Measurements from ENCODE around the gene ENOX1. TPM values are rescaled to one million over a fixed set of nuclear protein-coding genes. Genes with fewer than 3 reads are reported as not detected.
A peak's percentile ranks its signal among the peaks of the same experiment; 100 is the strongest.

The ENOX1 gene
- polyA plus RNA-seq, 2 of the 4 experiments (the other 2 are of a cell fraction) = 0.28 to 0.41 TPM

GRCh38 chr13:43285933-43286597 lies 500.7 kb downstream of the ENOX1 start:
- ATAC-seq (no peak), FAIRE-seq (no peak), DNase-seq (ENCODE audit: low read depth in 1 of 2, low spot score in 1 of 2) (no peak)
- H3K4me1 ChIP-seq = peaks cover 15% of the 10 kb centered on the region
- TF ChIP-seq EP300 (IDR thresholded peaks at IDR 0.05) = no peak
- no peak for TF ChIP-seq RAD21 (conservative IDR thresholded peaks at IDR 0.05 in 1 of 2, IDR thresholded peaks at IDR 0.05 in 1 of 2)
- no peak for TF ChIP-seq TFCP2L1 (CRISPR knock-in tag; IDR thresholded peaks at IDR 0.05)
- no peak for TF ChIP-seq NFE2L2 (conservative IDR thresholded peaks at IDR 0.05; ENCODE audit: low read length)
- TF ChIP-seq FOSB (CRISPR knock-in tag; IDR thresholded peaks at IDR 0.05) = no peak
- no peak for TF ChIP-seq JUN (IDR thresholded peaks at IDR 0.05)
- no peak for TF ChIP-seq NR3C1 (IDR thresholded peaks at IDR 0.05)
- no peak for TF ChIP-seq RARB (CRISPR knock-in tag; IDR thresholded peaks at IDR 0.05)
- H3K4me3 ChIP-seq = no peak overlapping the region
- CTCF ChIA-PET = no interaction called here
- H3K9me3 ChIP-seq = no peaks in the 10 kb centered on the region
- POLR2A ChIA-PET = no interaction called here
- no peak overlapping the region for H3K27ac ChIP-seq
- H3K4me2 ChIP-seq = no peak overlapping the region
- WGBS (ENCODE audit: missing lambda C conversion rate) = 68% methylated on average over 7 of the region's 7 CpGs

DNA sequence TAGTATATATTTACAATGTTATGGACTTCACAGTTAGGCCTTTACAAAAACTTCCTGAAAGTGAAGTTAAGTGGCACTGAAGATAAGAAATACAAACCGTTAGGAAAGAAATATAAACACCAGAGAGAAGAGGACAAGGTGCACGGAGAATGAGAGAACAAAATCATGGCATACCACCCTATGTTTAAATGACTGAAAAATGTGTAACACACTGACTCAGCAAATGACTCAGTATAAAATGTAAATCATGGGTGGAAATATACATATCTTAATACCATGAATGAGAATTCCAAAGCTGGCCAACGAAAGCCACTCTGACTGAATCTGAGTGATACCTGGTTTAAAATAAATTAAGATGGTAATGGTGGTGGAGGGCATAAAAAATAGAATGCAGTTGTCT lies 502.6 kb downstream of the ENOX1 start:
- H3K4me2 ChIP-seq = peak overlapping the region; percentile 49
- no peak overlapping the region for H3K4me3 ChIP-seq
- FAIRE-seq (no peak), DNase-seq (ENCODE audit: low read depth in 1 of 2, low spot score in 1 of 2) (no peak), ATAC-seq (no peak; a peak in 1 of 6 replicates)
- 11% methylated on average over 3 of the region's 3 CpGs for WGBS (ENCODE audit: missing lambda C conversion rate)
- 0 out of 2 replicates have a peak, but pooled peaks have one; percentile 19 for TF ChIP-seq JUNB (IDR thresholded peaks at IDR 0.05)
- TF ChIP-seq PHF8 (IDR thresholded peaks at IDR 0.05; ENCODE audit: borderline replicate concordance, low read depth) = no peak
- TF ChIP-seq MAFK (IDR thresholded peaks at IDR 0.05; ENCODE audit: partially characterized antibody) = peak; percentile 83
- TF ChIP-seq FOSL2 (IDR thresholded peaks at IDR 0.05) = no peak
- TF ChIP-seq FOSL2 (CRISPR knock-in tag; IDR thresholded peaks at IDR 0.05) = peak; percentile 26; the same call in 1 of the 2 replicates
- no peaks in the 10 kb centered on the region for H3K9me3 ChIP-seq
- POLR2A ChIA-PET = no interaction called here
- peaks cover 15% of the 10 kb centered on the region for H3K4me1 ChIP-seq
- peak overlapping the region; percentile 40 to 42; a peak in 3 of 6 replicates for H3K27ac ChIP-seq
- CTCF ChIA-PET = no interaction called here

- WGBS (ENCODE audit: missing lambda C conversion rate) = 41% methylated on average over 2 of the region's 2 CpGs
- H3K27ac ChIP-seq = no peak overlapping the region
- H3K9me3 ChIP-seq = no peaks in the 10 kb centered on the region
- H3K4me2 ChIP-seq = no peak overlapping the region
- DNase-seq (ENCODE audit: low read depth in 1 of 2, low spot score in 1 of 2) = no peak
- no peak for FAIRE-seq
- H3K4me3 ChIP-seq = no peak overlapping the region
- peaks cover 11% of the 10 kb centered on the region for H3K4me1 ChIP-seq
- ATAC-seq = no peak
- TF ChIP-seq NFE2L2 (conservative IDR thresholded peaks at IDR 0.05; ENCODE audit: low read length) = no peak
- TF ChIP-seq RAD21 (conservative IDR thresholded peaks at IDR 0.05 in 1 of 2, IDR thresholded peaks at IDR 0.05 in 1 of 2) = no peak
- no peak for TF ChIP-seq RNF2 (IDR thresholded peaks at IDR 0.05; ENCODE audit: borderline replicate concordance, low read depth)
- TF ChIP-seq CBX2 (IDR thresholded peaks at IDR 0.05; ENCODE audit: borderline replicate concordance, low read depth) = no peak
- TF ChIP-seq GATA3 (IDR thresholded peaks at IDR 0.05; ENCODE audit: borderline replicate concordance) = no peak
- no peak for TF ChIP-seq JUNB (IDR thresholded peaks at IDR 0.05)
- CTCF ChIA-PET = no interaction called here
- POLR2A ChIA-PET = no interaction called here
These were observed 507.1 kb downstream of the ENOX1 start for GRCh38 chr13:43279696-43280095.

DNA sequence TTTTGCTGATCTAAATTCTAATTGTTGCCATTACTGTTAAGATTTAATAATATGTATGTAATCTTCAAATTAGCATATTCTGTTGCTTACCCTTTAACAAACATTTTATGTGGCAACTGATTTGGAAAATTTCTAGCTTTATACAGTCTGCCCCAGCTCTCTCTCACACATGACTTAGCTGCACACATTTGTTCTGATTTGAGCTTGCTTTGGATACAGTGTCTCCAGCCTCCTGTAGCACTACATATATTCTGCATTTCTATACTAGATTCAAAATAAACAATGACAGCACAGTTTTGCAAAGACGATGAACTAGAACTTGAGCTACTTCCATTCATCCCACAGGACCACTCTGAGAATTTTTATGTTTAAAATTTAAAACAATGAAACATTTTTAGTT lies 508.6 kb downstream of the ENOX1 start:
- POLR2A ChIA-PET = no interaction called here
- DNase-seq (ENCODE audit: low read depth in 1 of 2, low spot score in 1 of 2) (no peak), FAIRE-seq (no peak), ATAC-seq (no peak)
- H3K9me3 ChIP-seq = no peaks in the 10 kb centered on the region
- H3K4me3 ChIP-seq = no peak overlapping the region
- no peak for TF ChIP-seq JUN (IDR thresholded peaks at IDR 0.05)
- TF ChIP-seq ESRRA (IDR thresholded peaks at IDR 0.05; ENCODE audit: borderline replicate concordance, low read length) = no peak
- TF ChIP-seq HOXB5 (CRISPR knock-in tag; IDR thresholded peaks at IDR 0.05) = no peak
- WGBS (ENCODE audit: missing lambda C conversion rate) = 89% methylated on average over 1 of the region's 1 CpG
- no peak overlapping the region for H3K27ac ChIP-seq
- H3K4me2 ChIP-seq = no peak overlapping the region
- H3K4me1 ChIP-seq = no peaks in the 10 kb centered on the region
- CTCF ChIA-PET = interaction anchor here (0.6 kb wide), 1 partner anchor 309 kb away, joined by 3 read pairs; no protein-coding TSS in a partner anchor

DNA sequence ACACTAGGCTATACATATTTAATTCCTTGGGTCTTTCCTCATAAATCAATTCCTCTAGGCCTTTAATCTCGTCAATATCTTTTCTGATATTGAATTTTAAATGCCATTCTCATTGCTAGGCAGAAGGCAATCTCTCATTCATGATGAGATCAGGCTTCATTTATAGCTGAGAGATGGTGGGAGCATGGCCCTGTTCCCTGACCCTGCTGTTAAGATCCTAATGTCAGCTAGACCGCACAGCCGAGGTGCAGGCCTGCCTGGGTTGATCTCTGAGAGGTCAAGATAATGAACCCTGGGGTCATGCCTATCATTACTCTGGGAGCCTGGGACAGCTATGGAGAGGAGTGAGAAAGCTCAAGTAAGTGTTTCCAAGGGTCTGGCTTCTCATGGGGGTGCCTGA lies 509.6 kb downstream of the ENOX1 start:
- DNase-seq (ENCODE audit: low read depth in 1 of 2, low spot score in 1 of 2) = no peak
- Histone ChIP-seq H3K4me2 (no peak overlapping the region), H3K9me3 (no peaks in the 10 kb centered on the region), H3K4me1 (no peaks in the 10 kb centered on the region), H3K4me3 (no peak overlapping the region), H3K27ac (no peak overlapping the region)
- POLR2A ChIA-PET = no interaction called here
- CTCF ChIA-PET = interaction anchor here (0.6 to 0.7 kb wide), 2 partner anchors 85 to 395 kb away, joined by 3 read pairs; no protein-coding TSS in a partner anchor
- no peak for ATAC-seq
- FAIRE-seq = no peak
- 79% methylated on average over 3 of the region's 3 CpGs for WGBS (ENCODE audit: missing lambda C conversion rate)
- TF ChIP-seq, protein P1, sequence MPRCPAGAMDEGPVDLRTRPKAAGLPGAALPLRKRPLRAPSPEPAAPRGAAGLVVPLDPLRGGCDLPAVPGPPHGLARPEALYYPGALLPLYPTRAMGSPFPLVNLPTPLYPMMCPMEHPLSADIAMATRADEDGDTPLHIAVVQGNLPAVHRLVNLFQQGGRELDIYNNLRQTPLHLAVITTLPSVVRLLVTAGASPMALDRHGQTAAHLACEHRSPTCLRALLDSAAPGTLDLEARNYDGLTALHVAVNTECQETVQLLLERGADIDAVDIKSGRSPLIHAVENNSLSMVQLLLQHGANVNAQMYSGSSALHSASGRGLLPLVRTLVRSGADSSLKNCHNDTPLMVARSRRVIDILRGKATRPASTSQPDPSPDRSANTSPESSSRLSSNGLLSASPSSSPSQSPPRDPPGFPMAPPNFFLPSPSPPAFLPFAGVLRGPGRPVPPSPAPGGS (IDR thresholded peaks at IDR 0.05) = no peak
- TF ChIP-seq, protein P2, sequence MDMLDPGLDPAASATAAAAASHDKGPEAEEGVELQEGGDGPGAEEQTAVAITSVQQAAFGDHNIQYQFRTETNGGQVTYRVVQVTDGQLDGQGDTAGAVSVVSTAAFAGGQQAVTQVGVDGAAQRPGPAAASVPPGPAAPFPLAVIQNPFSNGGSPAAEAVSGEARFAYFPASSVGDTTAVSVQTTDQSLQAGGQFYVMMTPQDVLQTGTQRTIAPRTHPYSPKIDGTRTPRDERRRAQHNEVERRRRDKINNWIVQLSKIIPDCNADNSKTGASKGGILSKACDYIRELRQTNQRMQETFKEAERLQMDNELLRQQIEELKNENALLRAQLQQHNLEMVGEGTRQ (IDR thresholded peaks at IDR 0.05) = no peak
- no peak for TF ChIP-seq SMC3 (IDR thresholded peaks at IDR 0.05)
- TF ChIP-seq HES2 (IDR thresholded peaks at IDR 0.05) = no peak
- TF ChIP-seq, protein P3, sequence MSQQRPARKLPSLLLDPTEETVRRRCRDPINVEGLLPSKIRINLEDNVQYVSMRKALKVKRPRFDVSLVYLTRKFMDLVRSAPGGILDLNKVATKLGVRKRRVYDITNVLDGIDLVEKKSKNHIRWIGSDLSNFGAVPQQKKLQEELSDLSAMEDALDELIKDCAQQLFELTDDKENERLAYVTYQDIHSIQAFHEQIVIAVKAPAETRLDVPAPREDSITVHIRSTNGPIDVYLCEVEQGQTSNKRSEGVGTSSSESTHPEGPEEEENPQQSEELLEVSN (IDR thresholded peaks at IDR 0.05; ENCODE audit: borderline replicate concordance, low read depth) = no peak
- TF ChIP-seq HEYL (CRISPR knock-in tag; IDR thresholded peaks at IDR 0.05) = no peak
- no peak for TF ChIP-seq GATA3 (IDR thresholded peaks at IDR 0.05; ENCODE audit: borderline replicate concordance)
- TF ChIP-seq ZC3H11A (IDR thresholded peaks at IDR 0.05) = no peak
- no peak for TF ChIP-seq CBX8 (IDR thresholded peaks at IDR 0.05)
- no peak for TF ChIP-seq MYC (IDR thresholded peaks at IDR 0.05; ENCODE audit: borderline replicate concordance, low read length)
